HEK293 (cell line): ENCODE data around the gene COX19.

ENCODE experiments used
- CTCF ChIP-seq: fragments of 450-650 bp; formaldehyde crosslinking; IDR thresholded peaks from 2 replicates; pipeline ENCODE4 v1.5.1; 2016; ENCODE audit warnings: missing biosample characterization, missing genetic modification characterization
- IKZF3 ChIP-seq: fragments of 450-650 bp; IDR thresholded peaks from 2 replicates; pipeline ENCODE4 v1.5.0; 2018; ENCODE audit warnings: missing biosample characterization, mild to moderate bottlenecking, missing genetic modification characterization, moderate library complexity
- YY1 ChIP-seq: fragments of 450-650 bp; formaldehyde crosslinking; IDR thresholded peaks from 2 replicates; pipeline ENCODE4 v1.5.1; 2018; ENCODE audit warnings: missing biosample characterization, missing genetic modification characterization
- ZNF76 ChIP-seq: fragments of 450-650 bp; formaldehyde crosslinking; IDR thresholded peaks from 2 replicates; pipeline ENCODE4; 2016; ENCODE audit warnings: low read depth, missing biosample characterization, missing genetic modification characterization, borderline replicate concordance
- TF ChIP-seq, protein P1 (sequence below): fragments of 450-650 bp; formaldehyde crosslinking; IDR thresholded peaks from 2 replicates; pipeline ENCODE4 v1.5.1; 2016; ENCODE audit warnings: missing biosample characterization, missing genetic modification characterization, borderline replicate concordance
- TF ChIP-seq, protein P2 (sequence below): fragments of 450-650 bp; formaldehyde crosslinking; IDR thresholded peaks from 2 replicates; pipeline ENCODE4 v1.5.1; 2016; ENCODE audit warnings: missing biosample characterization, missing genetic modification characterization

GRCh38 chr7:1011297-1012003 is 36.1 kb upstream of the COX19 start:
- TF ChIP-seq CTCF (no peak), ZNF76 (tag by site-specific recombination) (no peak), YY1 (tag by site-specific recombination) (no peak), IKZF3 (tag by site-specific recombination) (no peak)
- TF ChIP-seq, protein P1, sequence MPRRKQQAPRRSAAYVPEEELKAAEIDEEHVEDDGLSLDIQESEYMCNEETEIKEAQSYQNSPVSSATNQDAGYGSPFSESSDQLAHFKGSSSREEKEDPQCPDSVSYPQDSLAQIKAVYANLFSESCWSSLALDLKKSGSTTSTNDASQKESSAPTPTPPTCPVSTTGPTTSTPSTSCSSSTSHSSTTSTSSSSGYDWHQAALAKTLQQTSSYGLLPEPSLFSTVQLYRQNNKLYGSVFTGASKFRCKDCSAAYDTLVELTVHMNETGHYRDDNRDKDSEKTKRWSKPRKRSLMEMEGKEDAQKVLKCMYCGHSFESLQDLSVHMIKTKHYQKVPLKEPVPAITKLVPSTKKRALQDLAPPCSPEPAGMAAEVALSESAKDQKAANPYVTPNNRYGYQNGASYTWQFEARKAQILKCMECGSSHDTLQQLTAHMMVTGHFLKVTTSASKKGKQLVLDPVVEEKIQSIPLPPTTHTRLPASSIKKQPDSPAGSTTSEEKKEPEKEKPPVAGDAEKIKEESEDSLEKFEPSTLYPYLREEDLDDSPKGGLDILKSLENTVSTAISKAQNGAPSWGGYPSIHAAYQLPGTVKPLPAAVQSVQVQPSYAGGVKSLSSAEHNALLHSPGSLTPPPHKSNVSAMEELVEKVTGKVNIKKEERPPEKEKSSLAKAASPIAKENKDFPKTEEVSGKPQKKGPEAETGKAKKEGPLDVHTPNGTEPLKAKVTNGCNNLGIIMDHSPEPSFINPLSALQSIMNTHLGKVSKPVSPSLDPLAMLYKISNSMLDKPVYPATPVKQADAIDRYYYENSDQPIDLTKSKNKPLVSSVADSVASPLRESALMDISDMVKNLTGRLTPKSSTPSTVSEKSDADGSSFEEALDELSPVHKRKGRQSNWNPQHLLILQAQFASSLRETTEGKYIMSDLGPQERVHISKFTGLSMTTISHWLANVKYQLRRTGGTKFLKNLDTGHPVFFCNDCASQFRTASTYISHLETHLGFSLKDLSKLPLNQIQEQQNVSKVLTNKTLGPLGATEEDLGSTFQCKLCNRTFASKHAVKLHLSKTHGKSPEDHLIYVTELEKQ: no peak
- TF ChIP-seq, protein P2, sequence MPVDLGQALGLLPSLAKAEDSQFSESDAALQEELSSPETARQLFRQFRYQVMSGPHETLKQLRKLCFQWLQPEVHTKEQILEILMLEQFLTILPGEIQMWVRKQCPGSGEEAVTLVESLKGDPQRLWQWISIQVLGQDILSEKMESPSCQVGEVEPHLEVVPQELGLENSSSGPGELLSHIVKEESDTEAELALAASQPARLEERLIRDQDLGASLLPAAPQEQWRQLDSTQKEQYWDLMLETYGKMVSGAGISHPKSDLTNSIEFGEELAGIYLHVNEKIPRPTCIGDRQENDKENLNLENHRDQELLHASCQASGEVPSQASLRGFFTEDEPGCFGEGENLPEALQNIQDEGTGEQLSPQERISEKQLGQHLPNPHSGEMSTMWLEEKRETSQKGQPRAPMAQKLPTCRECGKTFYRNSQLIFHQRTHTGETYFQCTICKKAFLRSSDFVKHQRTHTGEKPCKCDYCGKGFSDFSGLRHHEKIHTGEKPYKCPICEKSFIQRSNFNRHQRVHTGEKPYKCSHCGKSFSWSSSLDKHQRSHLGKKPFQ (tag by site-specific recombination): no peak
